GM19397 (cell line): ENCODE data around the gene TBCCD1.

Experiments used
- ATAC-seq: cut with Tn5 transposase; IDR thresholded peaks from one replicate; pipeline ENCODE4 v1.9.1; 2021; ENCODE audit warnings: mild to moderate bottlenecking, moderate library complexity; ENCODE audit not compliant: unreplicated experiment

TBCCD1 gene

DNA sequence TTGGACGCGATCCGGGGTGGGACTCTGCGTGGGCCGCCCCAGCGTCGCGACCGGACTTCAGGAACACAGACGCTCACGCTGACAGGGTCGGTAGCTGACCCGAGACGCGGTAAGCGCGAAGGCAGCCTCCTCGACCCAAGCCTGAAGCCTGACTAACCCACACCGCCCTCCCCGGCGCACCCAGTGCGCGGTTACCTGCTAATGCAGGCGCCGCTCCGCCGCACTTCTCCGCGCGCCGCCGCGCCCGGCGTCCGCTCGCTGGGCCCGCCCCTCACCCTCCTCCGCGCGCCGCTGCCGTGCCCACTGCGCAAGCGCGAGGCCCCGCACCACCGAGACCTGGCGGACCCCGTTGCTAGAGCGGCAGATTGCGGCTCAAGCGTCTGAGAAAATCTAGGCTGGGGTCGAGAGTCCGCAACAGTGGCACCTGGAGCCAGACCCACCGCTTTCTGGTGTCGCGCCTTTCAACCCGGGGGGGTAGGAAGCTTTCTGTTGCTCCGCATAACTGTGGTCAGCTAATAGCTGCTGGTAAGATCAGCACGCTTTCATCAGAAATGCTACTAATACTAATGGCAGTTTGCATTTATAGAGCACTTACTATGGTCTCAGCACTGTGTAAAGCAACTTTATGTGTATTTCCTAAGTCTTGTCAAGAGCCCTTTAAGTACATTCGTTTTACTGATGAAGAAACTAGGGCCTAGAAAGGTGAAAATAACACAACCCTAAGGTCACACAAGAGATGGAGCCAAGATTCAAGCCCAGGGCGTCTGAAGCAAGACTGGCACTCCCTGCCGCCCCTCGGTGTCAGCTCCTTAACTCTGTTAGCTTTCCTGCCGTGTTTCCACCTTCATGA, at the start of gene TBCCD1:
Gene TBCCD1, minus strand, starts transcription at position 268 of the 850 bp plus-strand sequence. CDS start 3,010 bp downstream, outside the sequence.
- ATAC-seq = peak; percentile 57

GRCh38 chr3:186616299-186616617, 49.1 kb upstream of the TBCCD1 start:
- ATAC-seq = no peak

DNA sequence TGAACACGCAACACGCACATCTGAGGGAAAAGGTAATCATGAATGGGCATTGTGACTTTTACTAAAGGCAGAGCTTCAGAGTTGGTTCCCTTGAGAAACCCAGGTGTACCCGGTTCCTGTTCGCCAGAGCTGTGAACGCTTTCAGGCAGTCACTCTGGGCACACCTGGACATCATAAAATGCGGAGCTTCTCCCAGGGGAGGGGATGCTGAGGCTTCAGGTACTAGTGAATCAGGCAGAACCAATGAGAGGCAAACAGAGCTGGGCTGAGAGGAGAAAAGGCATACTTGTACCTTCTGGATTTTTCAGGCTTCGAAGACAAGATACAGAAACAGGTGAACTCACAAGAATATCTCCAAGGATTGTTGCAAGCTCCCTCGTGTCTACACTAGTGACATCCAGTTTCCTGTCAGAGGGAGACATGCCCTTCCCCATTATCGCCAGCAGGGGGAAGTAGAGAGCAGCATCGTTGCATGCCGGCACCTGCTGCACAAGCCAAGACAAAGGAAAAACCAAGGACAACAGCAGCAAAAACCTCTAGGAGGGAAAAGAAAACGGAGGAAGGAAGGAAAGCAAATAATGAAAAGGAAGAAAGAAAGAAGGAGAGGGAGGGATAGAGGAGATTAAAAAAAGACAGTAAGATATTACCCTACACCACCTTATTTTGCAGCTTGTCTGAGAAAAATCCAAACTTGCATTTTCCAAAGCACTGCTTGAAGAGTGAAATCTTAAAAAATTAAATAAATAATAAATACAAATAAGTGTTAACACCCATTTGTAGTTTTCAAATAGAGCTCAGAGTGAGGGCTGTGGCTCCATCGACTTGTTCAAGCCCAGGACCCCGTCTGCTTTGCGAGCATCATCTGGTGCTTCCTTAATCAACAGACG, 47.7 kb upstream of the TBCCD1 start:
- ATAC-seq = no peak

DNA sequence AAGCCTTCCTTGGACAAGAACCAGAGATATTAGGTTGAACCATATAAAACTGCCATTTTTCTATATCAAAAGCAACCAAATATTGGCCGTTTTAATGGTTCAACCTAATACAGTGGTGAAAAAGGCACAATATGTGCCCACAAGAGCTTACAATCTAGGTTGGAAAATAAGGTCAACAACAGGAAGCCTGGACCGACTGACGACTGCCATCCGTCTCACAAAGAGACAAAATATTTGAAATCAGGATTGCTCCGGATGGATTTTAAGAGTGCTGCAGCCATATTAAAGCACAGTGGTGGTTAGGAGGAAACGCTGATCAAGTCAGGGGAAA, 47.1 kb upstream of the TBCCD1 start:
- no peak for ATAC-seq

- ATAC-seq = no peak
Observed at GRCh38 chr3:186613637-186614265, 46.6 kb upstream of the TBCCD1 start.

DNA sequence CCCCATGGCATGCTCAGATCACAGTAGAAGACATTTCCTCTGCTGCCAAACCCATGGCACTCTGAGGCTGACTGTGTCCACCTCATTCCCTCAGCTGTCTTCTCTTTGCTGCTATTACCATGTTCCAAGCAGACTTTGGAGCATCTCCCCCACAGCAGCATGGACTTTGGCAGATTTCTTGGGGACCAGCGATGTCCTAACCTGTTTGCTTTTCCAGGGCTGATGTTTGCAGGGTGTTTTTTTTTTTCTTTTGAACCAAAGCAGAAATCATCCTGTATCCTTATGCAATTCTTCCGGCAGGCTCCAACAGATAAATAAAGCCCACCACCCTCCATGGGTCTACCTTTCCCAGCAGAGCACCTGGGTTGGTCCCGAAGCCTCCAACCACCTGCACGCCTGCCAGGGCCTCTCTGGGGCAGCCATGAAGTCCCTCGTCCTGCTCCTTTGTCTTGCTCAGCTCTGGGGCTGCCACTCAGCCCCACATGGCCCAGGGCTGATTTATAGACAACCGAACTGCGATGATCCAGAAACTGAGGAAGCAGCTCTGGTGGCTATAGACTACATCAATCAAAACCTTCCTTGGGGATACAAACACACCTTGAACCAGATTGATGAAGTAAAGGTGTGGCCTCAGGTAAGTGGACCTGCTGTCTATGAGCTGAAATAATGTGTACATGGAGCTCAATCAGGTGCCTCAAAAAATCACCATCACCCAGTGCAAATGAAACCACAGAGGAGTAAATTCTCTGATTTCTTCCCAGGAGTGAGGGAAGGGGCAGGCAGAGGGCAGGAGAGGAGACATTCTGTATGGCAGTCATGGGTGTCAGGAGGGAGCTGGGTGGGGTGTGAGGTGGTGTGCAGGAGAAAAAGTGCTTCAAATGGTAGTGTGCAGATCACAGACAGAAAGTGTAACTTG, 45.8 kb upstream of the TBCCD1 start, which contains the start of gene AHSG:
Gene AHSG, plus strand, starts transcription at position 340 of the 916 bp plus-strand sequence. Its CDS starts 82 bp downstream, at position 422.
- no peak for ATAC-seq

- no peak for ATAC-seq
Observed at GRCh38 chr3:186612065-186612464, 44.9 kb upstream of the TBCCD1 start.

- ATAC-seq = no peak
Observed at GRCh38 chr3:186609247-186609868, 42.2 kb upstream of the TBCCD1 start.

GRCh38 chr3:186608624-186609215, 41.6 kb upstream of the TBCCD1 start:
- no peak for ATAC-seq

DNA sequence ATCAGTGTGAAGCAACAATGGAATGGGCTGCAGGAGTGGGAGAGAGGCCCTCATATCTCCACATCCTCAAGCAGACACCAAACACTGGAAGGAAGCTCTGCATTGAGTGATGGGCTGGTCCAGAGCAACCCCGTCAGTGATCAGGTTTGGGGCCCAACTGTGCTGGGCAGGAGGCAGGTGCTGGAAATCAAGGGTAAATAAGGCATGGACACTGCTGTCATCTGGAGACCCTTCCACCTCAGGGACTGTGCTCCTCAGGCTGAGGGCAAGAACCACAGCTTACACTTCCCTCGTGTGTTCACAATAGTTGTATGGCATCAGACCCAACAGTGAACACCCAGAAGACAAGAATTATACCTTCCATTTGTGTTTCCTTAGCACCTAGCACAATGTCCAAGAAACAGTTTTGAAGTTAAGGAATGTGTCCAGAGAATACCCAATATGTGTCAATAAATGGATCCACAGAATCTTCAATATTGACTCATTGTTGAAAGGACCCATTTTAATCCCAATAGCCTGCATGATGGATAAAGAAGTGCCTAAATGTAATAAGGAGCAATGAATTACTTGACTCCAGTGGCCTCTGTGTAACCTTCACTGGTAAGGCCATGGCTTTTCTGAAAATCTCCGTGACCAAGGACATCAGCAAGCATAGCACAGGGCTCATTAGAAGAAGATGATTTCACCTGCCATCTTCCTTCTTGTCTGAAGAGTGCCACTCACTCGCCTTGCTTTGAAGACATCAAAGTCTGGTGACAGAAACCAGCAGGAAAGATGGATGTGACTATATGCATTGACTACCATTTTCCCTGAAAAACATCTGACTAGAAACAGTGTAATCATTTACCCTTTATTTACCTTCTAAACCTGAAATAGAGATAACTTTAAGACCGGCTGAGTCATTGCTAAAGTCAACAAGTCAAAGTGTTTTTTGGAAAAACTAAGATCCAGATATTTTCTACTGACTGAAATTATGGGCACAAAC, 38.7 kb upstream of the TBCCD1 start:
- no peak for ATAC-seq

- no peak for ATAC-seq
Observed at GRCh38 chr3:186605078-186605477, 37.9 kb upstream of the TBCCD1 start.

DNA sequence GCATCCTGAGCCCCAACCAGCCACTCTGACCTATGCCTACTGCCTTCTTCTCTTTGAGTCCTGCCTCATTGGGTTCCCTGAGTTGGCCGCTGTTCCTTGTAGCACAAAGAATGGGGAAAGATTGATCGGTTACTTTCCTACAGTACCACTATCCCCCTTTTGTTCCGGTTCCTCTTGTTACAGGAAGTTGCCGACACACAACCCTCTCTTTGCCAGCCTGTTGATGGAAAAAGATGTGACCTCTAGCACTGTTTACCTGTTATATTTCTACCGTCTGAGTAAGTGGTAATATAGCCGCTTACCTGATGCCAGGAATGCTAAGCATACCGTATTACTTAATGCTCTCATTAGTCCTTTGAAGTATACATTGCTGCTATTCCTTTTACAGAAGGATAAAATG, 36.0 kb upstream of the TBCCD1 start:
- no peak for ATAC-seq

- ATAC-seq = no peak
Observed at GRCh38 chr3:186600896-186601295, 33.8 kb upstream of the TBCCD1 start.

DNA sequence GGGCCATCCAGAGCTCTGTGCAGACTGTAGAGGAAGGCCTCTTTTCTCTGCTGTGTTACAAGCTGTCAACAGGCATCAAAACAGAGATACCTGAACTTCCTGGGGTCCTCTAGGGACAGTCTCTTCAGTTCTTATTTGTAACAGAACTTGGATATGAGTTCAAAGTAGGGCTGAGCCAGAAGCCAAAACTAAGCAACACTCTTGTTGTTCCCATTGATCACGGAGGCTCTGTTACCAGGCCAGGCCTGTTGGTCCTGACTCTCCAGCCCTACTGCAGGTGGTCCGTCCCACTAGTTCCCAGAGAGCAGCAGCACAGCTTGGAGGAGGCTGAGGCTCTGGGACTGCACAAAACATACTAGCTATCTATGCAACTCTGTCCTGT, 32.6 kb upstream of the TBCCD1 start:
- no peak for ATAC-seq

GRCh38 chr3:186599142-186599784, 32.1 kb upstream of the TBCCD1 start:
- ATAC-seq = no peak

DNA sequence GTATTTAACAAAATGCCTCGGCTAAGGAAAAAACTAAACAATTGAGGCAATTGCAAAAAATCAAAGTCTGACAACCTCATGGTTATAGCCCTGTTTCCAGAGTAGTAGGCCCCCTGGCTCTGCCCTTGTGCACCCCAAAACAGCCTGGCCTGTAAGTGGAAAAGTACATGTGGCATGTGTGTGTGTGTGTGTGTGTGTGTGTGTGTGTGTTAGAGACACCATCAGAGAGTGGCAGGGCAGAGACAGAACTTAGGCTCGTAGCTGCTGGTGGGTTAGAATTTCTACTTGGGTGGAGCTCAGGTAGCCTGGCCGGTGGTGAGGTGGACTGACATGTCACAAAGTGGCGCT, 31.6 kb upstream of the TBCCD1 start:
- ATAC-seq = no peak

DNA sequence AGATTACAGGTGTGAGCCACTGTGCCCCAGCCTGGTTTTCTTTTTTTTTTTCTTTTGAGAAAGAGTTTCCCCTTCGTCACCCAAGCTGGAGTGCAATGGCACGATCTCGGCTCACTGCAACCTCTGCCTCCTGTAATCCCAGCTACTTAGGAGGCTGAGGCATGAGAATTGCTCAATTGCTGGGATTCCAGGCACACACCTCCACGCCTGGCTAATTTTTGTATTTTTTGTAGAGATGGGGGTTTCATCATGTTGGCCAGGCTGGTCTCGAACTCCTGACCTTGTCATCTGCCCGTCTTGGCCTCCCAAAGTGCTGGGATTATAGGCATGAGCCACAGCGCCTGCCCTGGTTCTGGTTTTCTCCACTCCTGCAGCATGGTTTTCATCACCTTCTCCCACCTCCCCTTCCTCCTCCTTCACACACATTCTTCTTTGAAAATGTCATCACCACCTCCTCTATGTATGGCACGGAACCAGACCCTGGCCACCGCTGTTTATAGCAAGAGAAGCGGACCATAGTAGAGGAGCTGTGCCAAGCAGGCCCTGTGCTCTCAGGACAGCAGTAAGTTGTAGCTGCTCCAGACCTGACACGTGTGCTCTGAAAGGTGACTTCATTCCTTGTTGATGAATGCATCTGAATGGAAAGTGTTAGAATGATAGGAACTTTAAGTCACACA, 31.1 kb upstream of the TBCCD1 start:
- ATAC-seq = no peak
